ENCODE data around the gene TSPOAP1.

Gene TSPOAP1

DNA sequence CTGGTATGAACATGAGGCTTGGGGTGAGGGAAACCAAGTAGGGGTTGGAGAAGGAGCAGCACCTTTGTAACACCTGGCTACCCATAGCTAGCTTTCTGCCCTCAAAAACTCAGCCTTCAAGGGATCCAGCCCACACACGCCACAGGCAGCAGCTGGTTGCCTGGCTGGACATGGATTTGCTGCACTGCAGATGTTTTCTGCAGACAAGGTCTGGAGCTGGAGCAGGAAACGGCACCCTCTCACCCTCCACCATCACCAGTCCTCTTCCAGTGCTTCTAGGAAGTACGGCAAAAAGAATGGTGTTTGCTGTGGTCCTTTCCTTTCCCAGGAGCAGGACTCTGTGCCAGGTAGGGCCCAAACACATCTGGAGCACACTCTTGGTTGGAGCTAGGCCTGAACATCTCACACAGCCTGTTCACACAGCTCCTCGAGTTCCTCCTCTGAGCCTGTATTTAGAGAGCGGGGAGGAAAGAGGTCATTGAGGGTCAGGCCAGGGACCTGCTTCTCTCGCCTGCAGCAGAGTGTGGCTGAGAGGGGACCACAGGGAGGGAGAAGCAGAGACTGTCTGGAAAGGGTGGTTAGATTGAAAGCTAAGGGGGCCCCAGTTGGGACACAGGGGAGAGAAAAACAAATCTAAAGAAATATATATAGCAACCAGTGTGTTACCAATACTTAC, 26.1 kb upstream of the TSPOAP1 start:
- intact Hi-C loops (cut with DNase I; ENCODE audit: low total_unique reads): loop anchor here (10.0 kb wide), 1 partner anchor 160 kb away; the partner anchor contains the start of gene MTMR4
- Histone ChIP-seq H3K9me3 (no peaks in the 10 kb centered on the region), H3K27ac (no peak overlapping the region), H3K36me3 (peaks cover 11 to 28% (median 15%) of the 10 kb centered on the region in 3 donors), H3K4me1 (peaks cover 0 to 23% (median 13%) of the 10 kb centered on the region in 4 donors), H3K27me3 (no peaks in the 10 kb centered on the region), H3K4me3 (no peak overlapping the region)
- no peak for DNase-seq
- TF ChIP-seq, protein P1, sequence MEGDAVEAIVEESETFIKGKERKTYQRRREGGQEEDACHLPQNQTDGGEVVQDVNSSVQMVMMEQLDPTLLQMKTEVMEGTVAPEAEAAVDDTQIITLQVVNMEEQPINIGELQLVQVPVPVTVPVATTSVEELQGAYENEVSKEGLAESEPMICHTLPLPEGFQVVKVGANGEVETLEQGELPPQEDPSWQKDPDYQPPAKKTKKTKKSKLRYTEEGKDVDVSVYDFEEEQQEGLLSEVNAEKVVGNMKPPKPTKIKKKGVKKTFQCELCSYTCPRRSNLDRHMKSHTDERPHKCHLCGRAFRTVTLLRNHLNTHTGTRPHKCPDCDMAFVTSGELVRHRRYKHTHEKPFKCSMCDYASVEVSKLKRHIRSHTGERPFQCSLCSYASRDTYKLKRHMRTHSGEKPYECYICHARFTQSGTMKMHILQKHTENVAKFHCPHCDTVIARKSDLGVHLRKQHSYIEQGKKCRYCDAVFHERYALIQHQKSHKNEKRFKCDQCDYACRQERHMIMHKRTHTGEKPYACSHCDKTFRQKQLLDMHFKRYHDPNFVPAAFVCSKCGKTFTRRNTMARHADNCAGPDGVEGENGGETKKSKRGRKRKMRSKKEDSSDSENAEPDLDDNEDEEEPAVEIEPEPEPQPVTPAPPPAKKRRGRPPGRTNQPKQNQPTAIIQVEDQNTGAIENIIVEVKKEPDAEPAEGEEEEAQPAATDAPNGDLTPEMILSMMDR (IDR thresholded peaks at IDR 0.05): no peak

DNA sequence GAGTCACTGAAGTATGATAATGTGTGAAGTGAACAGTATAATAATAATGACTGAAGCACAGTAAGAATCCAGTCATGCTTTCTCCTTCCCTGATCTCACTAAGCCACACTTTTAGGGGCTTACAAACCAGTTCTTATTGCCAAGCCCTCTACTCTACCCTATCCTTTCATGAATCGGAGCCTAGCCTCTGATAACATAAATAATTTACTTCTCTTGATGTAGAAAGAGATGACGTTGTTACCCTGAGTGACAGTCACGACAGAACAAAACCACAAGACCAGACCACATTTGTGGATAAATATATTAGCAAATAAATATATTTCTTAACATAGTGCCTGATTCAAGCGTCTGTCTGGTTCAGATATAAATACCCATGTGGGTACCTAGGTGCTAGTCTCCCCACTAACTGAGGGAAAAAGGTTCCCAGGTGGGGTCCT, 24.8 kb upstream of the TSPOAP1 start:
- H3K36me3 ChIP-seq: peaks cover 23 to 31% (median 28%) of the 10 kb centered on the region in 3 donors
- H3K27ac ChIP-seq: peak overlapping the region; percentile 94
- H3K9me3 ChIP-seq: no peaks in the 10 kb centered on the region
- intact Hi-C loops (cut with DNase I; ENCODE audit: low total_unique reads): loop anchor here (10.0 kb wide), 1 partner anchor 161 kb away; the partner anchor contains the start of gene MTMR4
- TF ChIP-seq, protein P1 (IDR thresholded peaks at IDR 0.05): no peak
- H3K4me1 ChIP-seq: peaks cover 0 to 23% (median 13%) of the 10 kb centered on the region in 4 donors
- peak overlapping the region; percentile 77 to 84 for H3K4me3 ChIP-seq
- H3K27me3 ChIP-seq: no peaks in the 10 kb centered on the region
- no peak for DNase-seq

DNA sequence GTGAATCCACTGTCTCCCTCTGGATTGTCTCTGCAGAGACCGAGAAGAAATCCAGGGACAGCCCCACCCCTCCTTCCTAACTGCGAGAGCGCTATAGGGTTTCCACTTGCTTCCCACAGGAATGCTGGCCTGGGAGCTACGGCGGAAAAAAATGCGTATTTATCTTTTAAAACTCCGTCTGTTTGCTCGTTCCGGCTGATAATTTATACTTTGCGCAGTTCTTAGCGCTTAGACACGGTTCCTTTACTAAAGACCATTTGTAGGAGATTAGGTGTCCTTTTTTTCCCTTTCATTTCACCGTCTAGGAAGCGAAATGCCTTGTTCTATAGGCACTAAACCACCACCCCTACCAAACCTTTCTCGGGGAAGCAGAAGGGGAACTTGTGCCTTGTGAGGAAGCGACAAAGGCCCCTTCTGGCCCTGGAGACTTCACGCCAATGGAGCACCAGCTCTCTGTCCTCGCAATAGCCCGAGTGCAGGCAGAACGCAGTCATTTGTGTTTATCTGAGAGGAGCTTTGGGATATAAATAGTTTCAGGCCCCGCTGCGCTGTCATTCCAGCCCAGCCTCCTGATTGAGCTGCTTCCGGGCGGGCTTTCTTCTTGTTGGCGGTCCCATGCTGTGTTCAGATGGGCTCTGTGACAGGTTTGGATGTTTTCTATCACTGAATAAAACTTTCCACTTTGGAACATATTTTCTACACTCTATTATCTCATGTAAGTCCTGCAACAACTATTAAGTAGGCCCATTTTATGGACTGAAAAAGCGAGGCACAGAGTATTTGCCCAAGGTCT, 24.2 kb upstream of the TSPOAP1 start:
- DNase-seq: peak in 1 of 2 donors; percentile 82
- Histone ChIP-seq H3K27me3 (no peaks in the 10 kb centered on the region), H3K9me3 (no peaks in the 10 kb centered on the region), H3K4me1 (peaks cover 0 to 23% (median 13%) of the 10 kb centered on the region in 4 donors), H3K27ac (peak overlapping the region; percentile 94), H3K4me3 (peak overlapping the region; percentile 77 to 84), H3K36me3 (peaks cover 30 to 34% (median 31%) of the 10 kb centered on the region in 3 donors)
- intact Hi-C loops (cut with DNase I; ENCODE audit: low total_unique reads): loop anchor here (10.0 kb wide), 1 partner anchor 162 kb away; the partner anchor contains the start of gene MTMR4
- TF ChIP-seq, protein P1 (IDR thresholded peaks at IDR 0.05): no peak

DNA sequence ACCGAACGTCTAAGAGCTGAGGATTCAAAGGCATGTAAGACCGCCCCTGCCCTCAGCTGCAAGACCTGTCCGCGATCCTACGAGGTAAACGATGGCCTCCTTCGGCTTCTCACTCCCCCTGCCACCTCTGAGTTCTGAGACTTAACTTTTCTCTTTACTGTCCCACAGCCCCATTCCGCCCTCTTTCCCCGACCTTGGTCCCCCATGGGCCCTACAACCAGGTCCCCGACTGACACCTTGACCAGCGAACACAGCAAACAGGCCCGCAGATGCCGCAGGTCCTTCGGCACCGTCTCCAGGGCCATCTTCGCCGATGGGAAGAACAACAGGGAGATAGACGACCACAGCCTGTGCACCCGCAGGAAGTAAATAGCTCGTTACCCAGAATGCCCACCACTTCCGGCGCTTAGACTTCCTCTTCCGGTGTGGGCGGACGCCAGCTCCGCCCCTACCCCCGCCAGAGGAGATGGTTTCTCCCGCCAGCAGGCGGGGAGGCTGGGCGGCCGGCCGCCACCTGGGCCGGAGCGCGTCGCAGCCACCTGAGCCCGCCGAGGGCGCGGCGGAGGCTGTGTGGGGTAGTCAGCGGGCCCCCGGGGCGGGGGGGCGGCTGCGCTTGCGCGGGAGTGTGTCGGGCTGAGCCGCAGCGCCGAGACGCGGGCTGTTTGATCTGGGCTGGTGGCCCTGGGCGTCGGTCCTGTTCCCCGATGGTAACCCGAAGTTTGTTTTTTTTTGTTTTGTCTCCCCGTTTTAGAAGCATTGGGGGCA, 23.4 kb upstream of the TSPOAP1 start, which contains the start of gene SUPT4H1:
Gene SUPT4H1, minus strand, starts transcription at position 371 of the 765 bp plus-strand sequence. Its CDS starts 66 bp downstream, at position 305.
- H3K4me1 ChIP-seq: peaks cover 0 to 23% (median 13%) of the 10 kb centered on the region in 4 donors
- peaks cover 37 to 42% (median 38%) of the 10 kb centered on the region in 3 donors for H3K36me3 ChIP-seq
- TF ChIP-seq, protein P1 (IDR thresholded peaks at IDR 0.05): peak; percentile 5 to 25
- H3K9me3 ChIP-seq: no peaks in the 10 kb centered on the region
- no peaks in the 10 kb centered on the region for H3K27me3 ChIP-seq
- intact Hi-C loops (cut with DNase I; ENCODE audit: low total_unique reads): loop anchor here (10.0 kb wide), 1 partner anchor 163 kb away; the partner anchor contains the start of gene MTMR4
- peak; percentile 79 to 93 for DNase-seq
- peak within 1 kb of the TSS; percentile 77 to 84 for H3K4me3 ChIP-seq
- H3K27ac ChIP-seq: peak within 1 kb of the TSS; percentile 94

DNA sequence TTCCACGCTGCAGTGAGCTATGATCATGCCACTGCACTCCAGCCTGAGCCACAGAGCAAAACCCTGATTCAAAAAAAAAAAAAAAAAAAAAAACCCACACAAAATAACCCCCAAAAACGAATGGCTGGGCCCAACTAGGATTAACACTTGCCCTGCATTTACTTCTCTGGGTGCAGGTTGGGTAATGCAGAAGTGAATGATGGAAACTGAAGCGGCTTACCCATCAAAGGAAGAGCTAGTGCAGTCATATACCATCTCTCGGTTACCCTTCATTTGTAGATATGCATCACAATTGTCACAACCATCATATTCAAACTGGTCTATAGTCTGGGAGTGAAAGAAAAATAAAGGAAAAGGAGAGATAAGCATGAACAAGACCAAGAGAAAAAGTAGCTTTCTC, 22.6 kb upstream of the TSPOAP1 start:
- no peaks in the 10 kb centered on the region for H3K9me3 ChIP-seq
- H3K4me1 ChIP-seq: peaks cover 0 to 23% (median 13%) of the 10 kb centered on the region in 4 donors
- DNase-seq: no peak
- peaks cover 46 to 50% (median 46%) of the 10 kb centered on the region in 3 donors for H3K36me3 ChIP-seq
- H3K27me3 ChIP-seq: no peaks in the 10 kb centered on the region
- H3K4me3 ChIP-seq: peak overlapping the region; percentile 77 to 84
- H3K27ac ChIP-seq: no peak overlapping the region
- intact Hi-C loops (cut with DNase I; ENCODE audit: low total_unique reads): loop anchor here (10.0 kb wide), 1 partner anchor 164 kb away; the partner anchor contains the start of gene MTMR4
- TF ChIP-seq, protein P1 (IDR thresholded peaks at IDR 0.05): no peak
